ENCODE data around the gene LLGL2.

Gene LLGL2

DNA sequence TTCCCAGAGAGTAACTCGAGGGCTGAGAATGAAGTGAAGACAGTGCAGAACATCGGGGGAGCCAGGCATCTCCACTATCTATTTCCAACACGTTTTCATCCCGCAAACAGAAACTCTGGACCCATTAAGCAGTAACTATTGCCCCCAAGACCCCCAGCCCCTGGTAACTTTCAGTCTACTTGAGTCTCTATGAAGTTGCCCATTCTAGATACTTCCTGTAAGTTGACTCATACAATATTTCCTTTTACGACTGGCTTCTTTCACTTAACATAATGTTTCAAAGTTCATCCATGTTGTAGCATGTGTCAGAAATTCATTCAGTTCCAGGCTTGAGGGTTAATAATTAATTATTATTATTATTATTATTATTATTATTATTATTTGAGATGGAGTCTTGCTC is 81.6 kb downstream of the LLGL2 start:
- H3K27ac ChIP-seq (ENCODE audit: low read length): no peak overlapping the region
- no peak overlapping the region for H3K9ac ChIP-seq (ENCODE audit: low read length)
- no peak overlapping the region for H3K4me3 ChIP-seq (ENCODE audit: low read length)
- no peaks in the 10 kb centered on the region for H3K9me2 ChIP-seq (replicated peaks; ENCODE audit: insufficient read depth, low read length)
- H3K4me2 ChIP-seq (ENCODE audit: low read depth, low read length): no peak overlapping the region
- no peak overlapping the region for H2AFZ ChIP-seq (ENCODE audit: low read length)
- no peaks in the 10 kb centered on the region for H3F3A ChIP-seq (ENCODE audit: insufficient read depth, low read length)
- H3K4me1 ChIP-seq (ENCODE audit: low read length): no peaks in the 10 kb centered on the region
- no peaks in the 10 kb centered on the region for H3K79me2 ChIP-seq (ENCODE audit: low read length)
- no peak for DNase-seq
- no peak for TF ChIP-seq EZH2 (optimal IDR thresholded peaks at IDR 0.05; ENCODE audit: low read depth, low read length)
- TF ChIP-seq EZH2phosphoT487 (IDR thresholded peaks at IDR 0.05; ENCODE audit: low read length): no peak
- TF ChIP-seq, protein P1, sequence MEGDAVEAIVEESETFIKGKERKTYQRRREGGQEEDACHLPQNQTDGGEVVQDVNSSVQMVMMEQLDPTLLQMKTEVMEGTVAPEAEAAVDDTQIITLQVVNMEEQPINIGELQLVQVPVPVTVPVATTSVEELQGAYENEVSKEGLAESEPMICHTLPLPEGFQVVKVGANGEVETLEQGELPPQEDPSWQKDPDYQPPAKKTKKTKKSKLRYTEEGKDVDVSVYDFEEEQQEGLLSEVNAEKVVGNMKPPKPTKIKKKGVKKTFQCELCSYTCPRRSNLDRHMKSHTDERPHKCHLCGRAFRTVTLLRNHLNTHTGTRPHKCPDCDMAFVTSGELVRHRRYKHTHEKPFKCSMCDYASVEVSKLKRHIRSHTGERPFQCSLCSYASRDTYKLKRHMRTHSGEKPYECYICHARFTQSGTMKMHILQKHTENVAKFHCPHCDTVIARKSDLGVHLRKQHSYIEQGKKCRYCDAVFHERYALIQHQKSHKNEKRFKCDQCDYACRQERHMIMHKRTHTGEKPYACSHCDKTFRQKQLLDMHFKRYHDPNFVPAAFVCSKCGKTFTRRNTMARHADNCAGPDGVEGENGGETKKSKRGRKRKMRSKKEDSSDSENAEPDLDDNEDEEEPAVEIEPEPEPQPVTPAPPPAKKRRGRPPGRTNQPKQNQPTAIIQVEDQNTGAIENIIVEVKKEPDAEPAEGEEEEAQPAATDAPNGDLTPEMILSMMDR (IDR thresholded peaks at IDR 0.05; ENCODE audit: low read length): no peak
- peaks cover 30% of the 10 kb centered on the region for H3K27me3 ChIP-seq (replicated peaks; ENCODE audit: insufficient read depth, low read length)
- no peaks in the 10 kb centered on the region for H3K36me3 ChIP-seq (replicated peaks; ENCODE audit: insufficient read depth, low read length)
- H3K9me3 ChIP-seq (replicated peaks; ENCODE audit: insufficient read depth, low read length): no peaks in the 10 kb centered on the region
- H4K20me1 ChIP-seq (ENCODE audit: insufficient read depth, low read length): no peaks in the 10 kb centered on the region

GRCh38 chr17:75610103-75610984 is 84.8 kb downstream of the LLGL2 start:
- no peak overlapping the region for H3K4me2 ChIP-seq (ENCODE audit: low read depth, low read length)
- no peak for DNase-seq
- no peaks in the 10 kb centered on the region for H3F3A ChIP-seq (ENCODE audit: insufficient read depth, low read length)

GRCh38 chr17:75611851-75612429 is 86.4 kb downstream of the LLGL2 start:
- no peak overlapping the region for H3K9ac ChIP-seq (ENCODE audit: low read length)
- no peaks in the 10 kb centered on the region for H3K9me2 ChIP-seq (replicated peaks; ENCODE audit: insufficient read depth, low read length)
- H3K79me2 ChIP-seq (ENCODE audit: low read length): no peaks in the 10 kb centered on the region
- no peak overlapping the region for H3K27ac ChIP-seq (ENCODE audit: low read length)
- H2AFZ ChIP-seq (ENCODE audit: low read length): no peak overlapping the region
- TF ChIP-seq, protein P1 (IDR thresholded peaks at IDR 0.05; ENCODE audit: low read length): no peak
- TF ChIP-seq EZH2 (optimal IDR thresholded peaks at IDR 0.05; ENCODE audit: low read depth, low read length): no peak
- no peak for TF ChIP-seq EZH2phosphoT487 (IDR thresholded peaks at IDR 0.05; ENCODE audit: low read length)
- H3K4me2 ChIP-seq (ENCODE audit: low read depth, low read length): no peak overlapping the region
- peaks cover 76% of the 10 kb centered on the region for H3K27me3 ChIP-seq (replicated peaks; ENCODE audit: insufficient read depth, low read length)
- H3F3A ChIP-seq (ENCODE audit: insufficient read depth, low read length): no peaks in the 10 kb centered on the region
- H4K20me1 ChIP-seq (ENCODE audit: insufficient read depth, low read length): no peaks in the 10 kb centered on the region
- H3K36me3 ChIP-seq (replicated peaks; ENCODE audit: insufficient read depth, low read length): no peaks in the 10 kb centered on the region
- H3K4me1 ChIP-seq (ENCODE audit: low read length): no peaks in the 10 kb centered on the region
- H3K9me3 ChIP-seq (replicated peaks; ENCODE audit: insufficient read depth, low read length): no peaks in the 10 kb centered on the region
- DNase-seq: no peak
- no peak overlapping the region for H3K4me3 ChIP-seq (ENCODE audit: low read length)

More at GRCh38 chr17:75610103-75610984, 84.8 kb downstream of the LLGL2 start:
- Histone ChIP-seq H3K79me2 (ENCODE audit: low read length) (no peaks in the 10 kb centered on the region), H3K27ac (ENCODE audit: low read length) (no peak overlapping the region), H3K4me1 (ENCODE audit: low read length) (no peaks in the 10 kb centered on the region), H3K27me3 (replicated peaks; ENCODE audit: insufficient read depth, low read length) (peaks cover 60% of the 10 kb centered on the region), H3K4me3 (ENCODE audit: low read length) (no peak overlapping the region), H2AFZ (ENCODE audit: low read length) (no peak overlapping the region), H4K20me1 (ENCODE audit: insufficient read depth, low read length) (no peaks in the 10 kb centered on the region), H3K36me3 (replicated peaks; ENCODE audit: insufficient read depth, low read length) (no peaks in the 10 kb centered on the region), H3K9ac (ENCODE audit: low read length) (no peak overlapping the region), H3K9me2 (replicated peaks; ENCODE audit: insufficient read depth, low read length) (no peaks in the 10 kb centered on the region), H3K9me3 (replicated peaks; ENCODE audit: insufficient read depth, low read length) (no peaks in the 10 kb centered on the region)
- TF ChIP-seq EZH2phosphoT487 (IDR thresholded peaks at IDR 0.05; ENCODE audit: low read length): no peak
- TF ChIP-seq EZH2 (optimal IDR thresholded peaks at IDR 0.05; ENCODE audit: low read depth, low read length): no peak
- TF ChIP-seq, protein P1 (IDR thresholded peaks at IDR 0.05; ENCODE audit: low read length): no peak

Measured in MM.1S (cell line).